ENCODE measurements around the gene COQ9.
"Not testable (repeated sequence)": the region's sequence is repeated elsewhere in the genome, so short reads cannot be mapped to it uniquely, and the experiment has no call there.

COQ9 gene

GRCh38 chr16:57432505-57432904 lies 14.8 kb upstream of the COQ9 start:
- Histone ChIP-seq H3K36me3 (ENCODE audit: control insufficient read depth, insufficient read depth, low read length) (peaks cover 38% of the 10 kb centered on the region), H3K9ac (ENCODE audit: low read depth, low read length) (no peak overlapping the region), H3K27me3 (ENCODE audit: control insufficient read depth, insufficient read depth, low read length) (no peaks in the 10 kb centered on the region)

GRCh38 chr16:57432989-57433388 lies 14.3 kb upstream of the COQ9 start:
- Histone ChIP-seq H3K27me3 (ENCODE audit: control insufficient read depth, insufficient read depth, low read length) (no peaks in the 10 kb centered on the region), H3K4me3 (ENCODE audit: low read depth, low read length) (no peak overlapping the region), H3K9me3 (ENCODE audit: control insufficient read depth, insufficient read depth, low read length) (no peaks in the 10 kb centered on the region), H3K9ac (ENCODE audit: low read depth, low read length) (no peak overlapping the region), H3K36me3 (ENCODE audit: control insufficient read depth, insufficient read depth, low read length) (peaks cover 41% of the 10 kb centered on the region), H3K4me1 (ENCODE audit: control insufficient read depth, insufficient read depth, low read length) (no peaks in the 10 kb centered on the region)

More at GRCh38 chr16:57432505-57432904, 14.8 kb upstream of the COQ9 start:
- H3K4me3 ChIP-seq (ENCODE audit: low read depth, low read length): no peak overlapping the region
- H3K9me3 ChIP-seq (ENCODE audit: control insufficient read depth, insufficient read depth, low read length): no peaks in the 10 kb centered on the region
- no peaks in the 10 kb centered on the region for H3K4me1 ChIP-seq (ENCODE audit: control insufficient read depth, insufficient read depth, low read length)

GRCh38 chr16:57434003-57434402 lies 13.3 kb upstream of the COQ9 start:
- H3K27me3 ChIP-seq (ENCODE audit: control insufficient read depth, insufficient read depth, low read length): no peaks in the 10 kb centered on the region
- H3K9ac ChIP-seq (ENCODE audit: low read depth, low read length): no peak overlapping the region
- no peaks in the 10 kb centered on the region for H3K4me1 ChIP-seq (ENCODE audit: control insufficient read depth, insufficient read depth, low read length)
- H3K4me3 ChIP-seq (ENCODE audit: low read depth, low read length): no peak overlapping the region
- H3K9me3 ChIP-seq (ENCODE audit: control insufficient read depth, insufficient read depth, low read length): no peaks in the 10 kb centered on the region
- peaks cover 34% of the 10 kb centered on the region for H3K36me3 ChIP-seq (ENCODE audit: control insufficient read depth, insufficient read depth, low read length)

GRCh38 chr16:57435838-57436237 lies 11.4 kb upstream of the COQ9 start:
- no peaks in the 10 kb centered on the region for H3K9me3 ChIP-seq (ENCODE audit: control insufficient read depth, insufficient read depth, low read length)
- no peaks in the 10 kb centered on the region for H3K4me1 ChIP-seq (ENCODE audit: control insufficient read depth, insufficient read depth, low read length)
- H3K27me3 ChIP-seq (ENCODE audit: control insufficient read depth, insufficient read depth, low read length): no peaks in the 10 kb centered on the region
- H3K9ac ChIP-seq (ENCODE audit: low read depth, low read length): no peak overlapping the region
- H3K36me3 ChIP-seq (ENCODE audit: control insufficient read depth, insufficient read depth, low read length): peaks cover 34% of the 10 kb centered on the region
- no peak overlapping the region for H3K4me3 ChIP-seq (ENCODE audit: low read depth, low read length)

- H3K9ac ChIP-seq (ENCODE audit: low read depth, low read length); H3K9me3 ChIP-seq (ENCODE audit: control insufficient read depth, insufficient read depth, low read length); H3K4me3 ChIP-seq (ENCODE audit: low read depth, low read length); H3K27me3 ChIP-seq (ENCODE audit: control insufficient read depth, insufficient read depth, low read length); H3K4me1 ChIP-seq (ENCODE audit: control insufficient read depth, insufficient read depth, low read length): not testable (repeated sequence)
- peaks cover 17% of the 10 kb centered on the region for H3K36me3 ChIP-seq (ENCODE audit: control insufficient read depth, insufficient read depth, low read length)
Measured at GRCh38 chr16:57439947-57440346, 7.3 kb upstream of the COQ9 start.

- H3K4me3 ChIP-seq (ENCODE audit: low read depth, low read length); H3K9me3 ChIP-seq (ENCODE audit: control insufficient read depth, insufficient read depth, low read length); H3K9ac ChIP-seq (ENCODE audit: low read depth, low read length); H3K27me3 ChIP-seq (ENCODE audit: control insufficient read depth, insufficient read depth, low read length); H3K4me1 ChIP-seq (ENCODE audit: control insufficient read depth, insufficient read depth, low read length): not testable (repeated sequence)
- H3K36me3 ChIP-seq (ENCODE audit: control insufficient read depth, insufficient read depth, low read length): peaks cover 12% of the 10 kb centered on the region
Measured at GRCh38 chr16:57440551-57440950, 6.7 kb upstream of the COQ9 start.

- H3K9ac ChIP-seq (ENCODE audit: low read depth, low read length): no peak overlapping the region
- H3K36me3 ChIP-seq (ENCODE audit: control insufficient read depth, insufficient read depth, low read length): peaks cover 3% of the 10 kb centered on the region
- H3K27me3 ChIP-seq (ENCODE audit: control insufficient read depth, insufficient read depth, low read length): no peaks in the 10 kb centered on the region
- H3K9me3 ChIP-seq (ENCODE audit: control insufficient read depth, insufficient read depth, low read length): no peaks in the 10 kb centered on the region
- no peaks in the 10 kb centered on the region for H3K4me1 ChIP-seq (ENCODE audit: control insufficient read depth, insufficient read depth, low read length)
- no peak overlapping the region for H3K4me3 ChIP-seq (ENCODE audit: low read depth, low read length)
Measured at GRCh38 chr16:57444711-57445110, 2.6 kb upstream of the COQ9 start.

GRCh38 chr16:57445510-57445909 lies 1.8 kb upstream of the COQ9 start:
- Histone ChIP-seq H3K4me1 (ENCODE audit: control insufficient read depth, insufficient read depth, low read length) (no peaks in the 10 kb centered on the region), H3K9ac (ENCODE audit: low read depth, low read length) (no peak overlapping the region), H3K36me3 (ENCODE audit: control insufficient read depth, insufficient read depth, low read length) (peaks cover 2% of the 10 kb centered on the region), H3K27me3 (ENCODE audit: control insufficient read depth, insufficient read depth, low read length) (no peaks in the 10 kb centered on the region), H3K4me3 (ENCODE audit: low read depth, low read length) (no peak overlapping the region), H3K9me3 (ENCODE audit: control insufficient read depth, insufficient read depth, low read length) (no peaks in the 10 kb centered on the region)

GRCh38 chr16:57446531-57447185 lies 621 bp upstream of the COQ9 start:
- Histone ChIP-seq H3K27me3 (ENCODE audit: control insufficient read depth, insufficient read depth, low read length) (no peaks in the 10 kb centered on the region), H3K4me3 (ENCODE audit: low read depth, low read length) (peak overlapping the region; percentile 64), H3K36me3 (ENCODE audit: control insufficient read depth, insufficient read depth, low read length) (no peaks in the 10 kb centered on the region), H3K4me1 (ENCODE audit: control insufficient read depth, insufficient read depth, low read length) (no peaks in the 10 kb centered on the region), H3K9me3 (ENCODE audit: control insufficient read depth, insufficient read depth, low read length) (no peaks in the 10 kb centered on the region), H3K9ac (ENCODE audit: low read depth, low read length) (peak overlapping the region; percentile 90)

- no peaks in the 10 kb centered on the region for H3K4me1 ChIP-seq (ENCODE audit: control insufficient read depth, insufficient read depth, low read length)
- no peak overlapping the region for H3K4me3 ChIP-seq (ENCODE audit: low read depth, low read length)
- no peaks in the 10 kb centered on the region for H3K9me3 ChIP-seq (ENCODE audit: control insufficient read depth, insufficient read depth, low read length)
- H3K27me3 ChIP-seq (ENCODE audit: control insufficient read depth, insufficient read depth, low read length): no peaks in the 10 kb centered on the region
- no peak overlapping the region for H3K9ac ChIP-seq (ENCODE audit: low read depth, low read length)
- peaks cover 8% of the 10 kb centered on the region for H3K36me3 ChIP-seq (ENCODE audit: control insufficient read depth, insufficient read depth, low read length)
Measured at GRCh38 chr16:57452021-57452420, 4.7 kb downstream of the COQ9 start.

GRCh38 chr16:57462209-57462977 lies 15.1 kb downstream of the COQ9 start, which contains the start of gene POLR2C:
TSS of gene POLR2C (plus strand) at chr16:57462679. CDS start at chr16:57462725, 46 bp downstream.
- H3K9ac ChIP-seq (ENCODE audit: low read depth, low read length): peak within 1 kb of the TSS; percentile 85
- H3K27me3 ChIP-seq (ENCODE audit: control insufficient read depth, insufficient read depth, low read length): no peaks in the 10 kb centered on the region
- no peaks in the 10 kb centered on the region for H3K4me1 ChIP-seq (ENCODE audit: control insufficient read depth, insufficient read depth, low read length)
- H3K36me3 ChIP-seq (ENCODE audit: control insufficient read depth, insufficient read depth, low read length): peaks cover 14% of the 10 kb centered on the region
- H3K4me3 ChIP-seq (ENCODE audit: low read depth, low read length): peak within 1 kb of the TSS; percentile 96
- H3K9me3 ChIP-seq (ENCODE audit: control insufficient read depth, insufficient read depth, low read length): no peaks in the 10 kb centered on the region

- Histone ChIP-seq H3K36me3 (ENCODE audit: control insufficient read depth, insufficient read depth, low read length) (peaks cover 14% of the 10 kb centered on the region), H3K9me3 (ENCODE audit: control insufficient read depth, insufficient read depth, low read length) (no peaks in the 10 kb centered on the region), H3K4me3 (ENCODE audit: low read depth, low read length) (peak overlapping the region; percentile 96), H3K27me3 (ENCODE audit: control insufficient read depth, insufficient read depth, low read length) (no peaks in the 10 kb centered on the region), H3K9ac (ENCODE audit: low read depth, low read length) (peak overlapping the region; percentile 85), H3K4me1 (ENCODE audit: control insufficient read depth, insufficient read depth, low read length) (no peaks in the 10 kb centered on the region)
Measured at GRCh38 chr16:57462978-57463362, 15.7 kb downstream of the COQ9 start.
